Pons (tissue), 1 donor: ENCODE results near the gene CLEC16A.

ENCODE experiments used
- DNase-seq: peaks from one replicate; pipeline ENCODE4 v3.0.0-alpha.2; 2016; ENCODE audit warnings: low spot score

Gene CLEC16A

GRCh38 chr16:11140466-11140865, 196.1 kb downstream of the CLEC16A start:
- no peak for DNase-seq

- no peak for DNase-seq
Observed at GRCh38 chr16:11140867-11141266, 196.5 kb downstream of the CLEC16A start.

- DNase-seq: no peak
Observed at GRCh38 chr16:11141409-11142260, 197.3 kb downstream of the CLEC16A start.

- no peak for DNase-seq
Observed at GRCh38 chr16:11142261-11142630, 197.9 kb downstream of the CLEC16A start.

GRCh38 chr16:11142951-11143350, 198.6 kb downstream of the CLEC16A start:
- DNase-seq: no peak

GRCh38 chr16:11143372-11144035, 199.1 kb downstream of the CLEC16A start:
- no peak for DNase-seq

GRCh38 chr16:11144122-11144521, 199.8 kb downstream of the CLEC16A start:
- no peak for DNase-seq

GRCh38 chr16:11145173-11145818, 200.9 kb downstream of the CLEC16A start:
- no peak for DNase-seq

- DNase-seq: no peak
Observed at GRCh38 chr16:11145819-11146211, 201.5 kb downstream of the CLEC16A start.

GRCh38 chr16:11147033-11147753, 202.8 kb downstream of the CLEC16A start:
- DNase-seq: no peak

- no peak for DNase-seq
Observed at GRCh38 chr16:11147754-11148444, 203.5 kb downstream of the CLEC16A start.

- DNase-seq: no peak
Observed at GRCh38 chr16:11149011-11149616, 204.8 kb downstream of the CLEC16A start.

- no peak for DNase-seq
Observed at GRCh38 chr16:11150190-11150589, 205.8 kb downstream of the CLEC16A start.

- DNase-seq: no peak
Observed at GRCh38 chr16:11151156-11151884, 207.0 kb downstream of the CLEC16A start.

GRCh38 chr16:11151885-11152629, 207.7 kb downstream of the CLEC16A start:
- no peak for DNase-seq

- DNase-seq: no peak
Observed at GRCh38 chr16:11152677-11153331, 208.4 kb downstream of the CLEC16A start.

GRCh38 chr16:11155284-11155806, 211.0 kb downstream of the CLEC16A start:
- DNase-seq: no peak

GRCh38 chr16:11156401-11156800, 212.0 kb downstream of the CLEC16A start:
- DNase-seq: no peak

GRCh38 chr16:11157143-11157542, 212.8 kb downstream of the CLEC16A start:
- no peak for DNase-seq
